ENCODE results near the gene CMPK2.

CMPK2 gene

DNA sequence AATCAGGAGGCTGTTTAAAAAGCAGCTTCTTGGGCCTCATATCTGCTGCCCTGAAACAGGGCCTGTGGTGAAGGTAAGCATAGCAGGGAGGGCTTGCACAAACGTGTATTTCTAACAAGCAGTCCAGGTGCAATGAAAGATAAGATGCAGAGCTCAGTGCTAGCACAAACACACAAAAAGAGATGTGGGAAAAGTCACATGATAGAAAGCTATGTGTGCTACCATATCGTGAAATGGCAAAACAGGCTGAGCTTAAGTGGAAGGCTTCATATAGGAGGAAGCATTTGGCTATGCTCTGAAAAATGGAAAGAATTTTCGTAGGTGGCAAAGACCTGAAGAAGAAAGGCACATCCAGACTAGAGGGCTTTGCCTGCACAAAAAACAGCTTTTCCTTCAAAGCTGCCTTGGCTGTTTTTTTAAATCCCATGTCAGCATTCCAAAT, 22.1 kb upstream of the CMPK2 start:
- H3K4me2 ChIP-seq (ENCODE audit: low read length): no peak overlapping the region
- no peak overlapping the region for H3K9ac ChIP-seq (ENCODE audit: low read length)

GRCh38 chr2:6885968-6886367, 20.3 kb upstream of the CMPK2 start:
- no peak overlapping the region for H3K27ac ChIP-seq (ENCODE audit: low read depth, low read length, poor library complexity, severe bottlenecking)

More for the DNA sequence above, 22.1 kb upstream of the CMPK2 start:
- TF ChIP-seq EZH2 (IDR thresholded peaks at IDR 0.05; ENCODE audit: borderline replicate concordance, low read length) (no peak), CTCF (IDR thresholded peaks at IDR 0.05; ENCODE audit: low read length) (no peak)
- H3F3A ChIP-seq (ENCODE audit: insufficient read depth, low read length): no peaks in the 10 kb centered on the region
- H3K79me2 ChIP-seq (ENCODE audit: insufficient read depth, low read length): no peaks in the 10 kb centered on the region
- H2AFZ ChIP-seq (ENCODE audit: low read length): no peak overlapping the region
- H4K20me1 ChIP-seq (ENCODE audit: insufficient read depth, low read length): no peaks in the 10 kb centered on the region
- H3K27me3 ChIP-seq (ENCODE audit: insufficient read depth, low read length): no peaks in the 10 kb centered on the region
- H3K4me1 ChIP-seq (ENCODE audit: insufficient read depth, low read length, severe bottlenecking): no peaks in the 10 kb centered on the region
- H3K27ac ChIP-seq (ENCODE audit: low read depth, low read length, poor library complexity, severe bottlenecking): no peak overlapping the region
- no peaks in the 10 kb centered on the region for H3K36me3 ChIP-seq (ENCODE audit: insufficient read depth, low read length)
- H3K4me3 ChIP-seq (ENCODE audit: low read depth, low read length, poor library complexity, severe bottlenecking): no peak overlapping the region
- no peaks in the 10 kb centered on the region for H3K9me3 ChIP-seq (ENCODE audit: low read length)
- H3K9me2 ChIP-seq (ENCODE audit: low read depth, low read length): no peaks in the 10 kb centered on the region

GRCh38 chr2:6885551-6885950, 19.8 kb upstream of the CMPK2 start:
- TF ChIP-seq CTCF (IDR thresholded peaks at IDR 0.05; ENCODE audit: low read length) (no peak), EZH2 (IDR thresholded peaks at IDR 0.05; ENCODE audit: borderline replicate concordance, low read length) (no peak)
- no peaks in the 10 kb centered on the region for H3F3A ChIP-seq (ENCODE audit: insufficient read depth, low read length)

More at GRCh38 chr2:6885968-6886367, 20.3 kb upstream of the CMPK2 start:
- no peak overlapping the region for H3K4me2 ChIP-seq (ENCODE audit: low read length)
- no peaks in the 10 kb centered on the region for H3F3A ChIP-seq (ENCODE audit: insufficient read depth, low read length)
- no peaks in the 10 kb centered on the region for H3K9me2 ChIP-seq (ENCODE audit: low read depth, low read length)
- H3K79me2 ChIP-seq (ENCODE audit: insufficient read depth, low read length): no peaks in the 10 kb centered on the region
- no peaks in the 10 kb centered on the region for H3K4me1 ChIP-seq (ENCODE audit: insufficient read depth, low read length, severe bottlenecking)
- no peaks in the 10 kb centered on the region for H3K27me3 ChIP-seq (ENCODE audit: insufficient read depth, low read length)
- no peak overlapping the region for H3K4me3 ChIP-seq (ENCODE audit: low read depth, low read length, poor library complexity, severe bottlenecking)
- TF ChIP-seq EZH2 (IDR thresholded peaks at IDR 0.05; ENCODE audit: borderline replicate concordance, low read length): no peak
- no peak for TF ChIP-seq CTCF (IDR thresholded peaks at IDR 0.05; ENCODE audit: low read length)
- no peaks in the 10 kb centered on the region for H4K20me1 ChIP-seq (ENCODE audit: insufficient read depth, low read length)
- no peaks in the 10 kb centered on the region for H3K36me3 ChIP-seq (ENCODE audit: insufficient read depth, low read length)
- H3K9ac ChIP-seq (ENCODE audit: low read length): no peak overlapping the region
- H3K9me3 ChIP-seq (ENCODE audit: low read length): no peaks in the 10 kb centered on the region
- no peak overlapping the region for H2AFZ ChIP-seq (ENCODE audit: low read length)

More at GRCh38 chr2:6885551-6885950, 19.8 kb upstream of the CMPK2 start:
- H3K4me3 ChIP-seq (ENCODE audit: low read depth, low read length, poor library complexity, severe bottlenecking): no peak overlapping the region
- no peaks in the 10 kb centered on the region for H3K4me1 ChIP-seq (ENCODE audit: insufficient read depth, low read length, severe bottlenecking)
- H3K9me3 ChIP-seq (ENCODE audit: low read length): no peaks in the 10 kb centered on the region
- no peak overlapping the region for H3K27ac ChIP-seq (ENCODE audit: low read depth, low read length, poor library complexity, severe bottlenecking)
- H2AFZ ChIP-seq (ENCODE audit: low read length): no peak overlapping the region
- no peaks in the 10 kb centered on the region for H4K20me1 ChIP-seq (ENCODE audit: insufficient read depth, low read length)
- no peaks in the 10 kb centered on the region for H3K36me3 ChIP-seq (ENCODE audit: insufficient read depth, low read length)
- H3K9ac ChIP-seq (ENCODE audit: low read length): no peak overlapping the region
- H3K4me2 ChIP-seq (ENCODE audit: low read length): no peak overlapping the region
- H3K27me3 ChIP-seq (ENCODE audit: insufficient read depth, low read length): no peaks in the 10 kb centered on the region
- no peaks in the 10 kb centered on the region for H3K79me2 ChIP-seq (ENCODE audit: insufficient read depth, low read length)
- no peaks in the 10 kb centered on the region for H3K9me2 ChIP-seq (ENCODE audit: low read depth, low read length)

Data from OCI-LY1 (cell line).